ENCODE measurements around the gene ABHD14A. TPM values are rescaled to one million over a fixed set of nuclear protein-coding genes. Genes with fewer than 3 reads are reported as not detected.

ABHD14A gene
- polyA plus RNA-seq, 1 donor (not counting 4 experiments of a cell fraction or from before 2014, with no cell fraction given): 6.9 TPM

GRCh38 chr3:51955175-51955892 lies 19.5 kb upstream of the ABHD14A start, which contains the start of gene GPR62:
GPR62 (plus strand) TSS chr3:51955381; CDS start chr3:51955653, 272 bp downstream.
- H3K4me1 ChIP-seq (ENCODE audit: control insufficient read depth, extremely low read depth, insufficient read depth, low read length): peaks cover 11% of the 10 kb centered on the region
- H2AFZ ChIP-seq (ENCODE audit: control insufficient read depth, low read length): no peak within 1 kb of the TSS
- peaks cover 28% of the 10 kb centered on the region for H3K27me3 ChIP-seq (ENCODE audit: control insufficient read depth, extremely low read depth, insufficient read depth, low read length)
- H3K9me3 ChIP-seq (ENCODE audit: control insufficient read depth, low read depth, low read length): no peaks in the 10 kb centered on the region
- no peak for FAIRE-seq
- H3K4me2 ChIP-seq (ENCODE audit: control insufficient read depth, extremely low read depth, insufficient read depth, low read depth, low read length): peak within 1 kb of the TSS; percentile 54
- peaks cover 0 to 19% of the 10 kb centered on the region in 2 experiments for H3K36me3 ChIP-seq (ENCODE audit: control insufficient read depth in 2 of 2, extremely low read depth in 1 of 2, insufficient read depth in 2 of 2, low read length in 2 of 2)
- H3K9me1 ChIP-seq (ENCODE audit: control insufficient read depth, extremely low read depth, insufficient read depth, low read length): no peaks in the 10 kb centered on the region
- TF ChIP-seq EZH2 (IDR thresholded peaks at IDR 0.05; ENCODE audit: low read length): peak; percentile 67
- TF ChIP-seq, protein P1, sequence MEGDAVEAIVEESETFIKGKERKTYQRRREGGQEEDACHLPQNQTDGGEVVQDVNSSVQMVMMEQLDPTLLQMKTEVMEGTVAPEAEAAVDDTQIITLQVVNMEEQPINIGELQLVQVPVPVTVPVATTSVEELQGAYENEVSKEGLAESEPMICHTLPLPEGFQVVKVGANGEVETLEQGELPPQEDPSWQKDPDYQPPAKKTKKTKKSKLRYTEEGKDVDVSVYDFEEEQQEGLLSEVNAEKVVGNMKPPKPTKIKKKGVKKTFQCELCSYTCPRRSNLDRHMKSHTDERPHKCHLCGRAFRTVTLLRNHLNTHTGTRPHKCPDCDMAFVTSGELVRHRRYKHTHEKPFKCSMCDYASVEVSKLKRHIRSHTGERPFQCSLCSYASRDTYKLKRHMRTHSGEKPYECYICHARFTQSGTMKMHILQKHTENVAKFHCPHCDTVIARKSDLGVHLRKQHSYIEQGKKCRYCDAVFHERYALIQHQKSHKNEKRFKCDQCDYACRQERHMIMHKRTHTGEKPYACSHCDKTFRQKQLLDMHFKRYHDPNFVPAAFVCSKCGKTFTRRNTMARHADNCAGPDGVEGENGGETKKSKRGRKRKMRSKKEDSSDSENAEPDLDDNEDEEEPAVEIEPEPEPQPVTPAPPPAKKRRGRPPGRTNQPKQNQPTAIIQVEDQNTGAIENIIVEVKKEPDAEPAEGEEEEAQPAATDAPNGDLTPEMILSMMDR (optimal IDR thresholded peaks at IDR 0.05 in 1 of 3, IDR thresholded peaks at IDR 0.05 in 1 of 3, conservative IDR thresholded peaks at IDR 0.05 in 1 of 3; ENCODE audit: extremely low read depth in 1 of 3, insufficient read depth in 2 of 3, low read length in 3 of 3): no peak
- dilution Hi-C loops (cut with MboI; ENCODE audit: extremely low pct_ligation_motif_present, low sequenced_read_pairs): no loop called here
- H3K9ac ChIP-seq (ENCODE audit: control insufficient read depth, extremely low read depth, insufficient read depth, low read length): no peak within 1 kb of the TSS
- H3K79me2 ChIP-seq (ENCODE audit: control insufficient read depth, insufficient read depth, low read length): no peaks in the 10 kb centered on the region
- no peaks in the 10 kb centered on the region for H4K20me1 ChIP-seq (ENCODE audit: control insufficient read depth, extremely low read depth, insufficient read depth, low read length)
- DNase-seq (ENCODE audit: low read depth, low spot score): no peak
- H3K27ac ChIP-seq (ENCODE audit: control insufficient read depth, insufficient read depth, low read length): no peak within 1 kb of the TSS
- peak within 1 kb of the TSS in 1 of 3 experiments; percentile 20 for H3K4me3 ChIP-seq (ENCODE audit: control insufficient read depth in 2 of 3, extremely low read depth in 1 of 3, insufficient read depth in 2 of 3, low read depth in 1 of 3, low read length in 3 of 3)

- H3K9ac ChIP-seq (ENCODE audit: control insufficient read depth, extremely low read depth, insufficient read depth, low read length): no peak overlapping the region
- no peak overlapping the region for H2AFZ ChIP-seq (ENCODE audit: control insufficient read depth, low read length)
- H3K4me3 ChIP-seq (ENCODE audit: control insufficient read depth in 2 of 3, extremely low read depth in 1 of 3, insufficient read depth in 2 of 3, low read depth in 1 of 3, low read length in 3 of 3): peak overlapping the region in 1 of 3 experiments; percentile 20
- DNase-seq (ENCODE audit: low read depth, low spot score) (no peak), FAIRE-seq (no peak)
- H3K9me3 ChIP-seq (ENCODE audit: control insufficient read depth, low read depth, low read length): no peaks in the 10 kb centered on the region
- H3K9me1 ChIP-seq (ENCODE audit: control insufficient read depth, extremely low read depth, insufficient read depth, low read length): no peaks in the 10 kb centered on the region
- no peak overlapping the region for H3K27ac ChIP-seq (ENCODE audit: control insufficient read depth, insufficient read depth, low read length)
- no peaks in the 10 kb centered on the region for H4K20me1 ChIP-seq (ENCODE audit: control insufficient read depth, extremely low read depth, insufficient read depth, low read length)
- dilution Hi-C loops (cut with MboI; ENCODE audit: extremely low pct_ligation_motif_present, low sequenced_read_pairs): no loop called here
- peak overlapping the region; percentile 54 for H3K4me2 ChIP-seq (ENCODE audit: control insufficient read depth, extremely low read depth, insufficient read depth, low read depth, low read length)
- H3K27me3 ChIP-seq (ENCODE audit: control insufficient read depth, extremely low read depth, insufficient read depth, low read length): peaks cover 26% of the 10 kb centered on the region
- TF ChIP-seq EZH2 (IDR thresholded peaks at IDR 0.05; ENCODE audit: low read length): no peak
- TF ChIP-seq, protein P1 (optimal IDR thresholded peaks at IDR 0.05 in 1 of 3, IDR thresholded peaks at IDR 0.05 in 1 of 3, conservative IDR thresholded peaks at IDR 0.05 in 1 of 3; ENCODE audit: extremely low read depth in 1 of 3, insufficient read depth in 2 of 3, low read length in 3 of 3): peak; percentile 53 to 80 (median 68)
- peaks cover 11% of the 10 kb centered on the region for H3K4me1 ChIP-seq (ENCODE audit: control insufficient read depth, extremely low read depth, insufficient read depth, low read length)
- peaks cover 0 to 21% of the 10 kb centered on the region in 2 experiments for H3K36me3 ChIP-seq (ENCODE audit: control insufficient read depth in 2 of 2, extremely low read depth in 1 of 2, insufficient read depth in 2 of 2, low read length in 2 of 2)
- no peaks in the 10 kb centered on the region for H3K79me2 ChIP-seq (ENCODE audit: control insufficient read depth, insufficient read depth, low read length)
These were observed 18.7 kb upstream of the ABHD14A start for GRCh38 chr3:51955893-51956770.

All from keratinocyte (primary cell).